DMS79 treated with DMSO at 0.1 percent for 48 hours (cell line): Measurements from ENCODE around the gene CDX1.

Experiments used
- DNase-seq: peaks from one replicate; lab custom pipeline; 2025; lab: John Stamatoyannopoulos, UW

CDX1 gene

GRCh38 chr5:150146862-150147601 is 19.5 kb upstream of the CDX1 start:
- no peak for DNase-seq

GRCh38 chr5:150147670-150148069 is 18.9 kb upstream of the CDX1 start:
- no peak for DNase-seq

- DNase-seq: no peak
Observed at GRCh38 chr5:150148117-150148927, 18.3 kb upstream of the CDX1 start.

- no peak for DNase-seq
Observed at GRCh38 chr5:150149618-150150017, 17.0 kb upstream of the CDX1 start.

- DNase-seq: no peak
Observed at GRCh38 chr5:150152636-150153462, 13.7 kb upstream of the CDX1 start.

GRCh38 chr5:150153483-150153882 is 13.1 kb upstream of the CDX1 start:
- DNase-seq: no peak

GRCh38 chr5:150153957-150154617 is 12.5 kb upstream of the CDX1 start:
- no peak for DNase-seq

GRCh38 chr5:150154618-150155128 is 11.9 kb upstream of the CDX1 start:
- DNase-seq: no peak

GRCh38 chr5:150155258-150156026 is 11.1 kb upstream of the CDX1 start, which contains the start of gene PDGFRB:
TSS of gene PDGFRB (minus strand) at chr5:150155845. CDS start at chr5:150137047, 18,798 bp downstream.
- no peak for DNase-seq

GRCh38 chr5:150156027-150156368 is 10.6 kb upstream of the CDX1 start:
- DNase-seq: no peak

- DNase-seq: no peak
Observed at GRCh38 chr5:150156540-150156939, 10.0 kb upstream of the CDX1 start.

- DNase-seq: no peak
Observed at GRCh38 chr5:150157168-150157567, 9.4 kb upstream of the CDX1 start.

GRCh38 chr5:150158170-150158949 is 8.2 kb upstream of the CDX1 start:
- no peak for DNase-seq

- no peak for DNase-seq
Observed at GRCh38 chr5:150159031-150159430, 7.5 kb upstream of the CDX1 start.

- no peak for DNase-seq
Observed at GRCh38 chr5:150159741-150160179, 6.8 kb upstream of the CDX1 start.

GRCh38 chr5:150160448-150161081 is 6.0 kb upstream of the CDX1 start:
- no peak for DNase-seq

GRCh38 chr5:150161242-150162141 is 5.1 kb upstream of the CDX1 start:
- DNase-seq: no peak

- no peak for DNase-seq
Observed at GRCh38 chr5:150162142-150162513, 4.5 kb upstream of the CDX1 start.

GRCh38 chr5:150163035-150163434 is 3.5 kb upstream of the CDX1 start:
- no peak for DNase-seq
